Spinal cord (tissue), 10 donors: Measurements from ENCODE around the gene ATP8B1. TPM values are rescaled to one million over a fixed set of nuclear protein-coding genes. Genes with fewer than 3 reads are reported as not detected.
"Not testable (repeated sequence)": the region's sequence is repeated elsewhere in the genome, so short reads cannot be mapped to it uniquely, and the experiment has no call there.

Source experiments
- DNase-seq, 6 donors: peaks; one replicate each; pipeline versions ENCODE4 v3.0.0 to v3.0.0-alpha.2; 2013 to 2015; ENCODE audit warnings: low spot score in 6 of 6, low read depth in 4 of 6
- H3K27ac ChIP-seq: one replicate; pipeline ENCODE4 v1.5.1; 2013; ENCODE audit warnings: low read depth, low read length, control low read depth
- H3K27me3 ChIP-seq: one replicate; pipeline ENCODE4 v1.6.1; 2013; ENCODE audit warnings: low read length; ENCODE audit not compliant: control insufficient read depth, insufficient read depth
- H3K36me3 ChIP-seq: one replicate; pipeline ENCODE4 v1.6.1; 2013; ENCODE audit warnings: low read length; ENCODE audit not compliant: control insufficient read depth, insufficient read depth
- H3K4me1 ChIP-seq: one replicate; pipeline ENCODE4 v1.6.1; 2013; ENCODE audit warnings: low read length; ENCODE audit not compliant: control insufficient read depth, insufficient read depth
- H3K4me3 ChIP-seq: one replicate; pipeline ENCODE4 v1.5.1; 2013; ENCODE audit warnings: low read depth, low read length, control low read depth
- H3K9me3 ChIP-seq: one replicate; pipeline ENCODE4 v1.6.1; 2013; ENCODE audit warnings: low read length; ENCODE audit not compliant: control insufficient read depth, insufficient read depth
- WGBS: methylation state at CpG from one replicate; pipeline ENCODE4 v1.1.5; 2013; ENCODE audit warnings: missing lambda C conversion rate; ENCODE audit not compliant: insufficient coverage; 5-methylcytosine and 5-hydroxymethylcytosine counted together
- long read RNA-seq, 4 donors: transcript quantifications; one replicate each; lab custom pipeline, GENCODE V29; 2026
- polyA plus RNA-seq, 2 donors: library from polyadenylated mRNA; unstranded; fragments of 120-200 nt; gene quantifications; one replicate each; pipeline ENCODE4 v1.2.1, GENCODE V29; 2013; ENCODE audit not compliant: insufficient read length in 2 of 2
- total RNA-seq, 2 donors: library from RNA; depleted of rRNA in 1 of 2; stranded (reverse); fragments of 120-200 nt in 1 of 2; fragments of >200 nt in 1 of 2; gene quantifications; one replicate each; pipeline versions ENCODE4 v1.2.3 to v1.2.4, GENCODE V29; 2013 to 2014
- donor health status: healthy.

ATP8B1 gene
- total RNA-seq (10 to 100 TPM; 12.0 to 14.4 TPM), polyA plus RNA-seq (1 to 10 TPM; 1.7 to 3.4 TPM)
- long read RNA-seq, donor 1: 0 reads
- long read RNA-seq, donor 2: 0 reads
- long read RNA-seq, donor 3: 0 reads
- long read RNA-seq, donor 4: 0 reads

GRCh38 chr18:57803103-57803969 lies at the start of gene ATP8B1:
Gene ATP8B1, minus strand, starts transcription at chr18:57803315. Its CDS starts 71,508 bp downstream, at chr18:57731807.
- peak within 1 kb of the TSS; percentile 43 for H3K4me3 ChIP-seq
- no peaks in the 10 kb centered on the region for H3K36me3 ChIP-seq
- peaks cover 24% of the 10 kb centered on the region for H3K4me1 ChIP-seq
- no peaks in the 10 kb centered on the region for H3K9me3 ChIP-seq
- WGBS: 1% methylated on average over 77 of the region's 77 CpGs
- DNase-seq: peak in 2 of 6 donors; percentile 26 to 58
- H3K27ac ChIP-seq: no peak within 1 kb of the TSS
- peaks cover 57% of the 10 kb centered on the region for H3K27me3 ChIP-seq

- H3K36me3 ChIP-seq: no peaks in the 10 kb centered on the region
- no peaks in the 10 kb centered on the region for H3K9me3 ChIP-seq
- no peaks in the 10 kb centered on the region for H3K27me3 ChIP-seq
- DNase-seq: no peak
- H3K4me1 ChIP-seq: no peaks in the 10 kb centered on the region
- H3K4me3 ChIP-seq: no peak overlapping the region
- no peak overlapping the region for H3K27ac ChIP-seq
- WGBS: 67% methylated on average over 3 of the region's 3 CpGs
These were observed 46.9 kb upstream of the ATP8B1 start for GRCh38 chr18:57850063-57850462.

GRCh38 chr18:57848374-57848773 lies 45.3 kb upstream of the ATP8B1 start:
- H3K27me3 ChIP-seq, H3K4me1 ChIP-seq, DNase-seq, H3K36me3 ChIP-seq, H3K27ac ChIP-seq, H3K4me3 ChIP-seq, H3K9me3 ChIP-seq: not testable (repeated sequence)
- WGBS: no CpG with 5 or more reads among the region's 1 CpG

- not testable (repeated sequence) for H3K36me3 ChIP-seq, DNase-seq, H3K4me3 ChIP-seq, H3K4me1 ChIP-seq, H3K27ac ChIP-seq, H3K27me3 ChIP-seq, H3K9me3 ChIP-seq
- no CpG with 5 or more reads among the region's 2 CpGs for WGBS
These were observed 44.3 kb upstream of the ATP8B1 start for GRCh38 chr18:57847431-57847830.

GRCh38 chr18:57846258-57846657 lies 43.1 kb upstream of the ATP8B1 start:
- H3K27ac ChIP-seq: no peak overlapping the region
- no peaks in the 10 kb centered on the region for H3K36me3 ChIP-seq
- H3K9me3 ChIP-seq: no peaks in the 10 kb centered on the region
- H3K4me3 ChIP-seq: no peak overlapping the region
- WGBS: no CpG with 5 or more reads among the region's 1 CpG
- no peaks in the 10 kb centered on the region for H3K4me1 ChIP-seq
- no peak for DNase-seq
- H3K27me3 ChIP-seq: no peaks in the 10 kb centered on the region

GRCh38 chr18:57845605-57846074 lies 42.5 kb upstream of the ATP8B1 start:
- DNase-seq: peak in 1 of 6 donors; percentile 40
- no peak overlapping the region for H3K27ac ChIP-seq

GRCh38 chr18:57844319-57844718 lies 41.2 kb upstream of the ATP8B1 start:
- Histone ChIP-seq H3K4me3 (no peak overlapping the region), H3K27me3 (no peaks in the 10 kb centered on the region), H3K36me3 (no peaks in the 10 kb centered on the region), H3K27ac (no peak overlapping the region), H3K9me3 (no peaks in the 10 kb centered on the region), H3K4me1 (no peaks in the 10 kb centered on the region)
- DNase-seq: no peak
- WGBS: 88% methylated on average over 3 of the region's 7 CpGs

More at GRCh38 chr18:57845605-57846074, 42.5 kb upstream of the ATP8B1 start:
- Histone ChIP-seq H3K36me3 (no peaks in the 10 kb centered on the region), H3K4me3 (no peak overlapping the region), H3K9me3 (no peaks in the 10 kb centered on the region), H3K4me1 (no peaks in the 10 kb centered on the region), H3K27me3 (no peaks in the 10 kb centered on the region)
- WGBS: 100% methylated on average over 1 of the region's 3 CpGs

- Histone ChIP-seq H3K4me1 (no peaks in the 10 kb centered on the region), H3K27me3 (no peaks in the 10 kb centered on the region), H3K9me3 (no peaks in the 10 kb centered on the region), H3K27ac (no peak overlapping the region), H3K36me3 (no peaks in the 10 kb centered on the region), H3K4me3 (no peak overlapping the region)
- peak in 2 of 6 donors; percentile 17 to 32 for DNase-seq
- WGBS: 75% methylated on average over 5 of the region's 5 CpGs
These were observed 40.3 kb upstream of the ATP8B1 start for GRCh38 chr18:57843386-57843785.

GRCh38 chr18:57841568-57841967 lies 38.5 kb upstream of the ATP8B1 start:
- no peak overlapping the region for H3K4me3 ChIP-seq
- no CpG with 5 or more reads among the region's 2 CpGs for WGBS
- DNase-seq: no peak
- H3K27ac ChIP-seq: no peak overlapping the region
- no peaks in the 10 kb centered on the region for H3K36me3 ChIP-seq
- no peaks in the 10 kb centered on the region for H3K27me3 ChIP-seq
- no peaks in the 10 kb centered on the region for H3K9me3 ChIP-seq
- no peaks in the 10 kb centered on the region for H3K4me1 ChIP-seq

- DNase-seq: no peak
- H3K4me1 ChIP-seq: no peaks in the 10 kb centered on the region
- H3K4me3 ChIP-seq: no peak overlapping the region
- no peaks in the 10 kb centered on the region for H3K27me3 ChIP-seq
- 100% methylated on average over 4 of the region's 6 CpGs for WGBS
- H3K9me3 ChIP-seq: no peaks in the 10 kb centered on the region
- no peak overlapping the region for H3K27ac ChIP-seq
- H3K36me3 ChIP-seq: no peaks in the 10 kb centered on the region
These were observed 36.8 kb upstream of the ATP8B1 start for GRCh38 chr18:57839942-57840381.
